GM19452 (cell line): ENCODE results near the gene UTP14C.
"Not testable (repeated sequence)": the region's sequence is repeated elsewhere in the genome, so short reads cannot be mapped to it uniquely, and the experiment has no call there.

Experiments
- ATAC-seq: cut with Tn5 transposase; IDR thresholded peaks from one replicate; pipeline ENCODE4 v1.9.1; 2021; ENCODE audit not compliant: unreplicated experiment

The UTP14C gene

GRCh38 chr13:52001120-52001731, 23.3 kb upstream of the UTP14C start:
- ATAC-seq = no peak

GRCh38 chr13:52002361-52002760, 22.1 kb upstream of the UTP14C start:
- no peak for ATAC-seq

- ATAC-seq = no peak
Observed at GRCh38 chr13:52003541-52003940, 20.9 kb upstream of the UTP14C start.

DNA sequence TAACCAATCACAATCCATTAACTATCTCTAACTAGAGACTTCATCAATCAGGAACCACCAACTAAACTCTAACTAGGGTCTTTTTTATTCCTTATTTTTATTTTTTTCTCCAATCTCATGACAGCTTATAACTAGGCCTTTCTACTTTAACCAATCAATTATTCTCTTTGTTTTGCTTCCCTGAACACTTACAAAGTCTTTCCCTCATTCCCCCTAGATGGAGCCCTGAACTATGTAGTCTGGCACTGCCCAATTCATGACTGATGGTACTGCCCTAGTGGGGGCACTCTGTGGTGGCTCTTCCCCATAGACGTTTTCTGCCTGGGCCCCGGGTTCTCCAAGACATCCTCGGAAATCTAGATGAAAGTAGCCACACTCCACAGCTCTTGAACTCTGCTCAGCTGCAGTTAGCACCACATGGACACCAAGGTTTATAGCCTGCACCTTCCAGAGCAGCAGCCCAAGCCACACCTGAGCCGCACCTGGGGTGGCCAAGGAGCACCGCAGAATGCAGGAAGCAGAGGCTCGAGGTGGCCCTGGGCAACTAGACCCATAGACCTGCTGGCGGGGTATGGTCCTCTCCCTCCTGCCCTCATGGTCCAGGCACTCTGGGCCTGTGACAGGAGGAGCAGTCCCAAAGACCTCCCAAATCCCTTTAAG, 19.9 kb upstream of the UTP14C start:
- no peak for ATAC-seq

- ATAC-seq = no peak
Observed at GRCh38 chr13:52005841-52006522, 18.5 kb upstream of the UTP14C start.

DNA sequence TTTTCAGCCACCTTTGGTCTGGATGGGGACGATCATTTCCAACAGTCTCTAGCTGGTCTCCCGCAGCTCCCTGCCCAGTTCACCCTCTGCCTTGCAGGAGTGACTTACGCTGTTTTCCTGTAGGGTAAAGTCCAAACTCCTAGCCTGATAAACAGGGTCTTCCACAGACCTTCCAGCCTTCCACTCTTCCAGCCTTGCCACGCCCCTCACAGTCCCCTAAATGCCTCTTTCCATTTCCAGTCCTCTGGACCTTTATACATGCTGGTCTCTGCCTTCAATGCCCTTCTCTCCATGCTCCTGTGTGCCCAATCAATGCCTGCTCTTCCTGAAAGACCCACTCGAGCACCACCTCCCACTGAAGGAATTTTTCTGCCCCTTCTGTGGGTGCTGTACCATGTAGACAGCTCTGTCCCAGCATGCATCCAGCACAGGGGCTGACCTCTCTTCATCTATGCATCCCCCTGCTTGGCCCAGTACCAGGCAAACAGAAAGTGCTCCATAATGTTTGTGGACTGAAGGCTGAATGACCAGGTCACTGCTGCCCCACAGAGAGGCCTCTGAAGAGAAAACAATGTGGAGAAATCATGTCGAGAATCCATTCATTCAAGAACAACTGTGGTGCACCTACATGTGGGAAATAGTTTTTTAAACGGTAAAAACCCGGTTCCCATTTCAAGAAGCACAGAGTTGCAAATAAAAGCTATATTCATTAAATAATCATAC, 17.8 kb upstream of the UTP14C start:
- no peak for ATAC-seq

GRCh38 chr13:52009946-52010345, 14.5 kb upstream of the UTP14C start:
- ATAC-seq = no peak

- no peak for ATAC-seq
Observed at GRCh38 chr13:52010890-52011631, 13.4 kb upstream of the UTP14C start, which contains the start of gene ATP7B. Gene ATP7B, minus strand, starts transcription at chr13:52011450. Its CDS starts 113 bp downstream, at chr13:52011337.

GRCh38 chr13:52011632-52012511, 12.6 kb upstream of the UTP14C start, which contains the start of gene ALG11:
Gene ALG11, plus strand, starts transcription at chr13:52012398. Its CDS starts 21 bp downstream, at chr13:52012419.
- peak; percentile 100 for ATAC-seq

GRCh38 chr13:52012512-52012836, 12.0 kb upstream of the UTP14C start:
- ATAC-seq = no peak

DNA sequence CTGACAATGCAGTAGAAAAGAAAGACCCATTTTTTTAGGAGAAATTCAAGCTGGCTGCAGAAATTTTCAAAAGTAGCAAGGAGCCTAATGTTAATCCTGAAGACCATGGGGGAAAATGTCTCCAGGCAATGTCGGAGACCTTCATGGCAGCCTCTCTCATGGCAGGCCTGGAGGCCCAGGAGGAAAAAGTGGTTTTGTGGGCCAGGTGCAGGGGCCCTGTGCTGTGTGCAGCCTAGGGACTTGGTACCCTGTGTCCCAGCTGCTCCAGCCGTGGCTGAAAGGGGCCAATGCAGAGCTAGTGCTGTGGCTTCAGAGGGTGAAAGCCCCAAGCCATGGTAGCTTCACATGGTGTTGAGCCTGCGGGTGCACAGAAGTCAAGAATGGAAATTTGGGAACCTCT, 8.2 kb upstream of the UTP14C start:
- ATAC-seq = no peak

DNA sequence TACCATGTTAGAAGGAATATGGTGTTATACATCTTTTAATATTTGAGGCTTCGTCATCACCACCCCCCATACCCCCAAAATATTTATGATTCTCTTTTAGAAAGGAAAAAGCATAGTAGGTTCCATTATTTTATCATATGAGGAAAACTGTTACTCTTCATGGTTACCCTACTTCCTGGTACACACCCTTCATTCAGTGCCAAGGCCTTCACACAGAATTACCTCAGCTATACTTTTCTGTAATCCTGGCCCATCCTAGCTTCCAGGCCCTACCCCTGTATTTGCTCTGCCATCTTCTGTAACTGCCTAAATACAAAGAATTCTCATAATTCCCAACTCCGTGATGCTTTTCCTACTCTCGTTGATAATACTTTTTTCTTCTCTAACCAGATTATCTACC, 4.3 kb upstream of the UTP14C start:
- ATAC-seq = no peak

DNA sequence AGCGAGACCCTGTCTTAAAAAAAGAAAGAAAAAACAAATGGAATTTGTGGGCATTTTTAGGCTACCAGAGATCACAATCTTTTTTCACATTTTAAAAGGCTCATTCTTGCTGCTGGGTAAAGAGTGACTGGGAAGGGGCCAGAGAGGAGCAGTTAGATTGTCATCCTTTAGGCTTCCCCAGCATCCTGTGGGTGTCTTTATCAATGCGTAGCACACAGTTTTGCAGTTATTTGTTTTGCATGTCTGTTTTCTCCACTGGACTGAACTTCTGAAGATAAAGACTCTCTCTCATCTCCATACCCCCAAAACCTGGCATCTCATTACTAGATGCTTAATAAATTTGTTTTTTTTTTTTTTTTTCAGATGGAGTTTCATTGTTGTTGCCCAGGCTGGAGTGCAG, 2.1 kb upstream of the UTP14C start:
- ATAC-seq = no peak

GRCh38 chr13:52025475-52026245, 1.2 kb downstream of the UTP14C start:
- ATAC-seq = no peak

- ATAC-seq = no peak
Observed at GRCh38 chr13:52026246-52026626, 1.7 kb downstream of the UTP14C start.

- no peak for ATAC-seq
Observed at GRCh38 chr13:52027832-52028231, 3.3 kb downstream of the UTP14C start.

GRCh38 chr13:52029569-52029968, 5.1 kb downstream of the UTP14C start:
- ATAC-seq = no peak

DNA sequence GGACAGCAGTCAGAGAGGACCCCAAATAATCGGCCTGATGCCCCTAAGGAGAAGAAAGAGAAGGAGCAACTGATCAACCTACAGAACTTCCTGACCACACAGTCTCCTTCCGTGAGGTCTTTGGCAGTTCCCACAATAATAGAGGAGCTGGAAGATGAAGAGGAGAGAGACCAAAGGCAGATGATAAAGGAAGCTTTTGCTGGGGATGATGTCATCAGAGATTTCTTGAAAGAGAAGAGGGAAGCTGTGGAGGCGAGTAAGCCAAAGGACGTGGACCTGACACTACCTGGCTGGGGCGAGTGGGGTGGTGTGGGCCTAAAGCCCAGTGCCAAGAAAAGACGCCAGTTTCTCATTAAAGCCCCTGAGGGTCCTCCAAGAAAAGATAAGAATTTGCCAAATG, 5.9 kb downstream of the UTP14C start:
- ATAC-seq = not testable (repeated sequence)

DNA sequence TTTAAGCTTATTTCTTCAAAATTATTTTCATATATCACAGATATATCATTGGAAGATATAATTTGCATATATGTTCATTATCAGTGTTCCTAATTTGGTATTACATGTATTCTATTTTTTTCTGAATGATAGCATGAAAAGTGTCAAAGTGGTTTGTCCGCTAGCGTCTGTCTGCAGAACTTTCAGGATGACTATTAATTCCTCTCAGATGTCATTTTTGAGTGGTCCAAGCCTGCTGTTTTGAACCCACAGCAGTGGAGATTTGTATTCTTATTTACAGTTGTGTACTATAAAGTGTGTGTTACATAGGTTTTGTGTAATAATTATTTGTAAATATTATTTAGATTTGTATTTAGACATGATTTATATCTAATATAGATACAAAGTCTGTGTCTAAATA, 8.5 kb downstream of the UTP14C start:
- no peak for ATAC-seq
